Vagina (tissue), 2 donors: ENCODE data around the gene TNFRSF14. TPM values are rescaled to one million over a fixed set of nuclear protein-coding genes. Genes with fewer than 3 reads are reported as not detected.

ENCODE experiments used
- DNase-seq, 2 donors: peaks; one replicate each; pipeline ENCODE4 v3.0.0-alpha.2; 2017; ENCODE audit errors: extremely low spot score in 2 of 2
- H3K27ac ChIP-seq: fragments of 200-600 bp; sonication (generic); one replicate; pipeline ENCODE4 v1.5.1; 2019
- H3K27me3 ChIP-seq: fragments of 200-600 bp; sonication (generic); one replicate; pipeline ENCODE4 v1.5.1; 2019
- H3K36me3 ChIP-seq, 2 donors: fragments of 200-600 bp; sonication (generic); one replicate each; pipeline ENCODE4 v1.5.1; 2017 to 2019
- H3K4me1 ChIP-seq: fragments of 200-600 bp; sonication (generic); one replicate; pipeline ENCODE4 v1.5.1; 2019
- H3K4me3 ChIP-seq, 2 donors: fragments of 200-600 bp; sonication (generic); 1 replicate in 1 of 2; 2 replicates in 1 of 2; pipeline ENCODE4 v1.5.1; 2016 to 2019
- H3K9me3 ChIP-seq: fragments of 200-600 bp; sonication (generic); one replicate; pipeline ENCODE4 v1.5.1; 2019
- CTCF ChIP-seq, 3 experiments: fragments of 450-650 bp in 2 of 3; fragments of 200-600 bp in 1 of 3; sonication (generic) in 1 of 3; IDR thresholded peaks; one replicate each; pipeline ENCODE4 v1.5.1; 2017 to 2019; ENCODE audit warnings: antibody characterized with exemption in 3 of 3, mild to moderate bottlenecking in 2 of 3, moderate library complexity in 2 of 3
- POLR2A ChIP-seq, 2 donors: fragments of 450-650 bp; IDR thresholded peaks; one replicate each; pipeline ENCODE4 v1.6.1; 2017; ENCODE audit warnings: antibody characterized with exemption in 2 of 2, mild to moderate bottlenecking in 2 of 2, moderate library complexity in 2 of 2
- POLR2AphosphoS5 ChIP-seq, 2 donors: sonication (generic); formaldehyde crosslinking; IDR thresholded peaks; one replicate each; pipeline ENCODE4 v1.9.0; 2017; ENCODE audit warnings: antibody characterized with exemption in 2 of 2, mild to moderate bottlenecking in 2 of 2, low read depth in 1 of 2; ENCODE audit not compliant: insufficient read depth in 1 of 2
- intact Hi-C: fragments of 100-400 bp; cut with DNase I; formaldehyde crosslinking; loops from one replicate; pipeline ENCODE4 v1.15.1; 2023
- total RNA-seq: library from RNA; depleted of rRNA; stranded (reverse); fragments of >200 nt; gene quantifications from one replicate; pipeline ENCODE4 v1.2.3, GENCODE V29; 2016

The TNFRSF14 gene
- total RNA-seq, 1 donor from 2014 or later = 49.6 TPM

- no peak for DNase-seq
- no peak for TF ChIP-seq POLR2A (IDR thresholded peaks at IDR 0.05)
- TF ChIP-seq POLR2AphosphoS5 (IDR thresholded peaks at IDR 0.05; ENCODE audit: insufficient read depth in 1 of 2, low read depth in 1 of 2) = no peak
- no peak for TF ChIP-seq CTCF (IDR thresholded peaks at IDR 0.05)
- intact Hi-C loops = no loop called here
Measured at GRCh38 chr1:2605509-2606395, 49.6 kb downstream of the TNFRSF14 start.

GRCh38 chr1:2606396-2606880 is 50.3 kb downstream of the TNFRSF14 start:
- TF ChIP-seq CTCF (IDR thresholded peaks at IDR 0.05) (no peak), POLR2A (IDR thresholded peaks at IDR 0.05) (no peak), POLR2AphosphoS5 (IDR thresholded peaks at IDR 0.05; ENCODE audit: insufficient read depth in 1 of 2, low read depth in 1 of 2) (no peak)
- H3K27ac ChIP-seq = no peak overlapping the region
- intact Hi-C loops = no loop called here
- no peaks in the 10 kb centered on the region for H3K9me3 ChIP-seq
- no peak overlapping the region for H3K4me3 ChIP-seq
- peaks cover 4% of the 10 kb centered on the region for H3K4me1 ChIP-seq
- DNase-seq = no peak
- H3K27me3 ChIP-seq = no peaks in the 10 kb centered on the region
- H3K36me3 ChIP-seq = no peaks in the 10 kb centered on the region

More at GRCh38 chr1:2605509-2606395, 49.6 kb downstream of the TNFRSF14 start:
- Histone ChIP-seq H3K4me1 (peaks cover 3% of the 10 kb centered on the region), H3K36me3 (no peaks in the 10 kb centered on the region), H3K9me3 (no peaks in the 10 kb centered on the region), H3K4me3 (no peak overlapping the region), H3K27ac (no peak overlapping the region), H3K27me3 (no peaks in the 10 kb centered on the region)

GRCh38 chr1:2606881-2607621 is 50.9 kb downstream of the TNFRSF14 start:
- TF ChIP-seq POLR2AphosphoS5 (IDR thresholded peaks at IDR 0.05; ENCODE audit: insufficient read depth in 1 of 2, low read depth in 1 of 2) (no peak), POLR2A (IDR thresholded peaks at IDR 0.05) (no peak), CTCF (IDR thresholded peaks at IDR 0.05) (no peak)
- intact Hi-C loops = no loop called here
- H3K27me3 ChIP-seq = no peaks in the 10 kb centered on the region

GRCh38 chr1:2607641-2608091 is 51.5 kb downstream of the TNFRSF14 start:
- no peaks in the 10 kb centered on the region for H3K27me3 ChIP-seq
- DNase-seq = no peak
- H3K27ac ChIP-seq = no peak overlapping the region
- TF ChIP-seq POLR2AphosphoS5 (IDR thresholded peaks at IDR 0.05; ENCODE audit: insufficient read depth in 1 of 2, low read depth in 1 of 2) (no peak), CTCF (IDR thresholded peaks at IDR 0.05) (no peak), POLR2A (IDR thresholded peaks at IDR 0.05) (no peak)
- no peak overlapping the region for H3K4me3 ChIP-seq
- no peaks in the 10 kb centered on the region for H3K9me3 ChIP-seq
- H3K36me3 ChIP-seq = no peaks in the 10 kb centered on the region
- intact Hi-C loops = no loop called here
- H3K4me1 ChIP-seq = peaks cover 4% of the 10 kb centered on the region

More at GRCh38 chr1:2606881-2607621, 50.9 kb downstream of the TNFRSF14 start:
- no peak for DNase-seq
- Histone ChIP-seq H3K27ac (no peak overlapping the region), H3K4me3 (no peak overlapping the region), H3K36me3 (no peaks in the 10 kb centered on the region), H3K4me1 (peaks cover 4% of the 10 kb centered on the region), H3K9me3 (no peaks in the 10 kb centered on the region)
